ENCODE data around the gene FAM53B.

DNA sequence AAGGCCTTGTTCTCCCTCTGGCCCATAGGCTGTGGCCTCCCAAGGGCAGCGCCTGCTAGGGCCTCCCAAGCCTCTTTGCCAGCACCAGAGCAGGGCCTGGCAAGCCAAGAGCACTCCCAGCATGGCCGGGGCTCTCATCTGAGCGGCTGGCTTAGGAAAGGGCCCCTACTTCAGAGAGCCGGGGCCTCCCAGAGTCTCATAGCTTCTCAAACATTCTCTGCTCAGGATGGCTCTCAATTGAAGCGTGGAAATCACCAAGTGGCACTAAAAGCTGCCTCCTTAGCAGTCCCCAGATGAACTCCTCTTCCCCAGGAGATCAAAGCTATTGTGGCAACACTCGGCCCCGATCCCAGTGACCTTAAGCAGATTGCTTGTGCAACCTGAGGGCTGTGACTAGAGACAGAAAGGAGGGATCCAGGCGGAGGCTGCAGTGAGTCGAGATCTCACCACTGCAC lies 69.4 kb downstream of the FAM53B start:
- TF ChIP-seq, protein P1, sequence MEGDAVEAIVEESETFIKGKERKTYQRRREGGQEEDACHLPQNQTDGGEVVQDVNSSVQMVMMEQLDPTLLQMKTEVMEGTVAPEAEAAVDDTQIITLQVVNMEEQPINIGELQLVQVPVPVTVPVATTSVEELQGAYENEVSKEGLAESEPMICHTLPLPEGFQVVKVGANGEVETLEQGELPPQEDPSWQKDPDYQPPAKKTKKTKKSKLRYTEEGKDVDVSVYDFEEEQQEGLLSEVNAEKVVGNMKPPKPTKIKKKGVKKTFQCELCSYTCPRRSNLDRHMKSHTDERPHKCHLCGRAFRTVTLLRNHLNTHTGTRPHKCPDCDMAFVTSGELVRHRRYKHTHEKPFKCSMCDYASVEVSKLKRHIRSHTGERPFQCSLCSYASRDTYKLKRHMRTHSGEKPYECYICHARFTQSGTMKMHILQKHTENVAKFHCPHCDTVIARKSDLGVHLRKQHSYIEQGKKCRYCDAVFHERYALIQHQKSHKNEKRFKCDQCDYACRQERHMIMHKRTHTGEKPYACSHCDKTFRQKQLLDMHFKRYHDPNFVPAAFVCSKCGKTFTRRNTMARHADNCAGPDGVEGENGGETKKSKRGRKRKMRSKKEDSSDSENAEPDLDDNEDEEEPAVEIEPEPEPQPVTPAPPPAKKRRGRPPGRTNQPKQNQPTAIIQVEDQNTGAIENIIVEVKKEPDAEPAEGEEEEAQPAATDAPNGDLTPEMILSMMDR (IDR thresholded peaks at IDR 0.05) = no peak
- TF ChIP-seq POLR2AphosphoS5 (IDR thresholded peaks at IDR 0.05) (no peak), POLR2A (IDR thresholded peaks at IDR 0.05) (no peak)

All from breast epithelium (tissue), 3 donors.